Gastrocnemius medialis (tissue), 4 donors: ENCODE measurements around the gene SP3.

Source experiments
- POLR2A ChIP-seq, 2 donors: fragments of 450-650 bp; IDR thresholded peaks; one replicate each; pipeline ENCODE4 v1.6.1; 2017; ENCODE audit warnings: antibody characterized with exemption in 2 of 2, mild to moderate bottlenecking in 2 of 2, moderate library complexity in 2 of 2
- TF ChIP-seq, protein P1 (sequence below), 5 experiments: fragments of 450-650 bp in 3 of 5; fragments of 200-600 bp in 2 of 5; sonication (generic) in 2 of 5; IDR thresholded peaks in 4 of 5; conservative IDR thresholded peaks in 1 of 5; 1 replicate in 4 of 5; 2 replicates in 1 of 5; pipeline ENCODE4 v1.5.1; 2016 to 2019; ENCODE audit warnings: antibody characterized with exemption in 5 of 5, mild to moderate bottlenecking in 3 of 5, moderate library complexity in 3 of 5

DNA sequence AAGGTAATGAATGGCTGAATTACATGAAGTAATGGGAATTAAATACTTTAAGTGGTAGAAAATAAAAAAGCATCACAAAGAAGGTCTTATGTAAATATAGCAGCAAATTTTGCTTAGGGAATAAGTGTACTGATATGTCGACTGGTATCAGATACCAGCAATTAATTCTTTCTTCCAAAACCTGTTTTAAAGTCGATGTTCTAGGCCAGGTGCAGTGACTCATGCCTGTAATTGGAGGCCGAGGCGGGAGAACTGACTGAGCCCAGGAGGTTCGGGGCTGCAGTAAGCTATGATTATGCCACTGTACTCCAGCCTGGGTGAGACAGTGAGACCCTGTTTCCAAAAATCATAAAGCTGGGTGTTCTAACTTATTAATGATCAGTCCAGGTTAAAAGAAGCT lies 30.3 kb downstream of the SP3 start:
- TF ChIP-seq, protein P1, sequence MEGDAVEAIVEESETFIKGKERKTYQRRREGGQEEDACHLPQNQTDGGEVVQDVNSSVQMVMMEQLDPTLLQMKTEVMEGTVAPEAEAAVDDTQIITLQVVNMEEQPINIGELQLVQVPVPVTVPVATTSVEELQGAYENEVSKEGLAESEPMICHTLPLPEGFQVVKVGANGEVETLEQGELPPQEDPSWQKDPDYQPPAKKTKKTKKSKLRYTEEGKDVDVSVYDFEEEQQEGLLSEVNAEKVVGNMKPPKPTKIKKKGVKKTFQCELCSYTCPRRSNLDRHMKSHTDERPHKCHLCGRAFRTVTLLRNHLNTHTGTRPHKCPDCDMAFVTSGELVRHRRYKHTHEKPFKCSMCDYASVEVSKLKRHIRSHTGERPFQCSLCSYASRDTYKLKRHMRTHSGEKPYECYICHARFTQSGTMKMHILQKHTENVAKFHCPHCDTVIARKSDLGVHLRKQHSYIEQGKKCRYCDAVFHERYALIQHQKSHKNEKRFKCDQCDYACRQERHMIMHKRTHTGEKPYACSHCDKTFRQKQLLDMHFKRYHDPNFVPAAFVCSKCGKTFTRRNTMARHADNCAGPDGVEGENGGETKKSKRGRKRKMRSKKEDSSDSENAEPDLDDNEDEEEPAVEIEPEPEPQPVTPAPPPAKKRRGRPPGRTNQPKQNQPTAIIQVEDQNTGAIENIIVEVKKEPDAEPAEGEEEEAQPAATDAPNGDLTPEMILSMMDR (IDR thresholded peaks at IDR 0.05 in 4 of 5, conservative IDR thresholded peaks at IDR 0.05 in 1 of 5) = no peak
- TF ChIP-seq POLR2A (IDR thresholded peaks at IDR 0.05) = no peak
